DMS 273 (cell line): ENCODE measurements around the gene MZB1.
A peak's percentile ranks its signal among the peaks of the same experiment; 100 is the strongest.
"Not testable (repeated sequence)": the region's sequence is repeated elsewhere in the genome, so short reads cannot be mapped to it uniquely, and the experiment has no call there.

ENCODE experiments used
- DNase-seq: peaks from one replicate; lab custom pipeline; 2025; ENCODE audit not compliant: unreplicated experiment; lab: John Stamatoyannopoulos, UW

MZB1 gene

DNA sequence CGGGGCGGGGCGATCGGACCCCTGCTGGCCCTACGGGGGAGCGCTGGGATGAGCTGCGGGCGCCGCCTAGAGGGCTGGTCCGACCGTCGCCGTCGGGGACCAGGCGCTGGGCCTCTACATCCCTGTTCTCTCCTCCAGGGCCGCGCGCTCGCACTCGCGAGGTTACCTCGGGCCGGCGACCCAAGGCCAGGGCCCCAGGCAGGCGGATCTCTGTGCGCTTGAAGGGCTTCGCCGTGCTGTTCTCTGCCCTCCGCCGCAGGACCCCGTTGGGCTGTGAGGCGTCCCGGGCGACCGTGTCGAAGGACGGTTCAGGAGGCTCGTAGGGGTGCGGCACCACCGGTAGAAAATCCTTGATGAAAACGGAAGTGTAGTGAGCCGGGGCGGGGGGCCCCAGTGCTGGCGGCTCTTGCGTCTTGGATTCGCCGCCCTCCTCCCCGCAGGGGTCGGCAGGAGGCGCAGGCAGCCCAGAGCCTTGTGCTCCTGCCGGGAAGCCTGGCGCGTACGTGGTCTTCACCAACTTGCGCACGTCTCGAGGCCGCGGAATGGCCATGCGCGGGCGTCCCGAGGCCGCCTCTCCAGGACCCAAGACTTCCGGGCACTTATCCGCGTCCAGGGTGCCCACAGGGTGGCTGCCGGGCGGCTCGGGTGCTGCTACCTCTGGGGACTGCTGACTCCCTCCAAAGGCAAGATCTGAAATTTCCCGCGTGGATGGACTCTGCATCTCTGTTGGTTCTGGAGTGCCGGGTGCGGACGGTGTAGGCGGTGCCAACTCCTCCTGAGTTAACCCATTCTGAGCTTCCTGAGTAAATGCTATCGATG, 3.2 kb upstream of the MZB1 start:
- peak; percentile 77 for DNase-seq

DNA sequence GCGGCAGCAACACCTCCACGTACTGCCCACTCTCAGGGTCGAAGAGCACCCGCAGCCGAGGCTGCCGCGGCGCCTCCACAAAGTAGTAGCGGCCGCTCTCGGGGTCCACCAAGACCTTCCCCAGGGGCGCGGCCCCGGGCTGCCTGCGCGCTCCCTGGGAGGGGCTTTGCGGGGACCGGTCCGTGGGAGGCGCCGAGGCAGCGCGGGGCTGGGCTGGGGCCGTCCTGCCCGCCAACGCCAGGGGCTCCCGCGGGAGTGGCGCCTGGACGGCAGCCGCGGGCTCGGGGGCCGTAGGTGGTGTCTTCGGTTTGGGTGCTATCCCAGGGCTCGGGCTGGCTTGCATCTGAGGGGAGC, 2.6 kb upstream of the MZB1 start:
- DNase-seq, result no peak

DNA sequence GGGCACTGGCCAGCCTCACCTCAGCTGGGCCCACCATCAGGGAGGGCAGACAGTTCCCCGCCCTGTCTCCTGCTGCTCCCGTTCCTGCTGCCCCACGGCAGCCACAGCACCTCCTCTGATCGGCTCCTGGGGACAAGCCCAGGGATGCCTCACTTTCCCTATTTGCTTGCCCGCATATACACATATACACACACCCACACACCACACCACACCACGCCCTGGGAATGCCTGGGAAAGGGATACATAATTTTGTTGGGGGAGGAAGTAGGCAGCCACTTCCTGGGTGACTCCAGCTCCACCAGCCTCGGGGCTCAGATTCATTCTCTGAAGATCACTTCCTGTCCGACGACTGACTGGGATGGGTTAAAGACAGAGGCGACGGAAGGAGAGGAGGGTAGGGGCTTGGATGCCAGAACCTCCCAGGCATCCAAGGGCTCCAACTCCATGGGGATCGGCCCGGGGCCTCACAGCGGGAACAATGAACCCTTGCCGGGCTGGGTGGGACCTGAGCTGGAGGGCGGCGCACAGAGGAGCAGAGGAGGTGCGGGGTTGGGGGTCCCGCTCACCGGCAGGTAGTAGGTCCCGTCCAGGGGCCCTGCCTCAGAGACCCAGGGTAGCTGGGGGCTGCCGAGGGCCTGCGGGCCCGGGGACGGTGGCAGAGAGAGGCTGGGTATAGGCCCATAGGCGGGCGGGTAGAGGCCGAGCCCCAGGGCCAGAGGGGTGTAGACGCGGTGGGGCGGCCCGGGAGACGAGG, 2.0 kb upstream of the MZB1 start:
- DNase-seq, result no peak

DNA sequence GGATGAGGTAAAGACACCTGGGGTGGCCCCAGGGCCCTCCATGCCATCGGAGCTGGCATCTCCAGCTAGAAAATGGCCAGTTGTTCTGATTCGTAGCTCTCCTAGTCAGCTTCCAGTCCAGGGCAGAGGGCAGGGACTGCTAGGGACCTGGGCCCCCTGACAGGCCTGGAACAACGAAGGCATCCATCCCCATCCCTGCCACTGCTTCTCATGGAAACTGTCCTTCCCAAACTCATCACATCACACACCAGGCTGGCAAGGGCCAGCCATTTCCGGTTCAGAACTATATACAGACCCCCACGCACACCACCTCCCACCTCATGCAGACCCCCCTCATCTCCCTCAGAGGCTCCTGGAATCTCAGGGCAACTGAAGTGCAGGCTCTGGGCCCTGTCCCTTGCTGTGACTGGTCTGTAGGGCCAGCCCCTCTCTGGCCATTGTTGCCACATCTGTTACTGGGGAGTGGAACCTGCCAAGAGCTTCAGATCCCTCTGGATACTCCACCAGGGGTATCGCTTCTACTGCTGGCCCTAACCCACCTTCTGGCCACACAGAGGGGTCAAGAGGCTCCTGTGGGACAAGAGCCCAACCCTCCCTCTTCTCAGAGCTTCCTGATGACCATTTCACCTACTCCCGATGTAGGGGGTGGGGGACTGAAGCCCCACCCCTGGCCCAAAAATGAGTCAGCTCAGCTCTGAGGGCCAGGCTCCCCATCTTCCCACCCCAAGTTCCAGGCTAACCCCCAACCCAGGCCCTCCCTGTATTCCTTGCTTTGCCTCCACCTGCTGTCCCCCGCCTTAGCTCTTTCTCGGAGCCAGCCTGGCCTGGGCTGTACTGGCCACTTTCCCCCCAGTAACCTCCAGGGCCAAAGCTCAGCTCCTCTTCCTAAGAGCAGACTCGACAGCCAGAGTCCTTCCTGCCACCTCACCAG, 1.2 kb upstream of the MZB1 start:
- no peak for DNase-seq

DNA sequence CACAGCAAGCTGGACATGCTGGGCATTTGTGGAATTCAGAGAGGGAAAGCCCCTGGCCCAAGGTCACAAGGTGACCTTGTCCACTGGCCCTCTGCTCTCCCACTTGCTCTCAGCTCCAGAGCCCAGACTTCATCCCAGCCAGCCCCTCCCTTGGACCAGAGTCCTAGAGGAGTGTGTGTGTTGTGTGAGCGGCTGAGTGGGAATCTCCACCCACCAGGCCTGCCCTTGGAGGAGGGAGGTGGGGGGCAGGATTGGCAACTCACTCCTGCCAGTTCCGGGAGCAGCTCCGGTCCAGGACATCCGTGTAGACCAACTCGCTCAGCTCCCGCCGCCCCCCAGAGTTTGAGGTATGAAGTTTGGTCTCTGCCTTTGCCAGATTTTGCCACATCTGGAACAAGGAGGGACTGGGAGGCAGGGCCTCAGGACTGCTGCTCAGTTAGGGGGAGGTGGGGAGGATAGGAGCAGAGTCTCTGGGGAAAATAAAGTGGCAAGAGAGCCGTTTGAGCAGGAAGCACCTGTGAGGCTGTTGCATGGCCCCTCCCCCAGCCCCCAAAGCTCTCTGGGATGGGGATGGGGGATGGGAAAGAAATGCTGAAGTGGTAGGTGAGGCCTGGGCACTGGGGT, 1.4 kb downstream of the MZB1 start:
- DNase-seq, result peak; percentile 38

DNA sequence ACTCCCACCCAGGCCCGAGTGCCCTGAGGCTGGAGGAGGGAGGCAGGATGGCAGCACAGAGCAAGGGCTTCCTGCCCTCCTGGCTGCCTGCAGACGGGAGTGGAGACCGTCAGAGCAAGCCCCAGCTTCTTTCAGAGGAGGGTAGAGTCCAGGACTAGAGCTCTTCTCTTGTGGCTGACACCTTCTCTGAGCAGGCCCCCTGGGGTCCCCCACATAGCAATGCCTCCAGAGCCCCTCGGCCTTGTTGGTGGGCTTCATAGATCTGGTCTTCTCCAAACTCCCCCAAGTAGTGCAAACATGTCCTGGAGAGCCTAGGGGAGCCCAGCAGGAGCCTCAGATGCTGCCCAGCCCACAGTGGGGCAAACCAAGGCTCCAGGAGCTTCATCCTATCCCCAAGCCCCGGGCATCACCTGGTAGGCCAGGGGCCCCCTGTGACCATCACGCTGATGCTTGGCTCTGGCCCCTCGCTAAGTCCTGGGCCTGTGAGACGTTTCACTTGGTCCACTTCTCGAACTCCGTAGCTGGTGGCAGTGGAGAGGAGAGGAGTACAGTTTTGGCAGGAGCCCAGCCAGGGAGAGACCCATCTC, 2.0 kb downstream of the MZB1 start:
- no peak for DNase-seq

DNA sequence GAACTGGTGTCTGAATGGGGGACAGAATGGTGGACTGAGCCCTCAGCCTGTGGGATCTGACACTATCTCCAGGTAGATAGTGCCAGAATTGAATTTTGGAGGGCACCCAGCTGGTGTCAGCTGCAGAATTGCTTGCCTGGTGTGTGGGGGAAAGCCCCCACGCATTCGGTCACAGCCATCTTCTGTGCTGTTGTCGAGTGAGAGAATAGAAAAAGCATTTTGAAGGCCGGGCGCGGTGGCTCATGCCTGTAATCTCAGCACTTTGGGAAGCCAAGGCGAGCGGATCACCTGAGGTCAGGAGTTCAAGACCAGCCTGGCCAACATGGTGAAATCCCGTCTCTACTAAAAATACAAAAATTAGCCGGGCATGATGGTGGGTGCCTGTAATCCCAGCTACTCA, 2.8 kb downstream of the MZB1 start:
- not testable (repeated sequence) for DNase-seq

DNA sequence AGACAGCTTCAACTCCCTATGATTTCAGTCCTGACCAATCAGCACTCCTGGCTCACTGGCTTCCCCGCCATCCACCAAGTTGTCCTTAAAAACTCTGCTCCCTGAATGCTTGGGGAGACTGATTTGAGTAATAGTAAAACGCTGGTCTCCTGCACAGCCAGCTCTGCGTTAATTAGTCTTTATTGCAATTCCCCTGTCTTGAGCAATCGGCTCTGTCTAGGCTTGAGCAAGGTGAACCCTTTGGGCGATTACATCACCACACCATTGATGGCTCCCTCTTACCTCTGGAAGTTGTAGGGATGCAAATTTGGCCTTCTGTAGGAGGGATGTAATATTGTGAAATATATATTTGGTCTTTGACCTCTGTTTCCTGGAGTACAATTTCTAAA, 3.7 kb downstream of the MZB1 start:
- no peak for DNase-seq

DNA sequence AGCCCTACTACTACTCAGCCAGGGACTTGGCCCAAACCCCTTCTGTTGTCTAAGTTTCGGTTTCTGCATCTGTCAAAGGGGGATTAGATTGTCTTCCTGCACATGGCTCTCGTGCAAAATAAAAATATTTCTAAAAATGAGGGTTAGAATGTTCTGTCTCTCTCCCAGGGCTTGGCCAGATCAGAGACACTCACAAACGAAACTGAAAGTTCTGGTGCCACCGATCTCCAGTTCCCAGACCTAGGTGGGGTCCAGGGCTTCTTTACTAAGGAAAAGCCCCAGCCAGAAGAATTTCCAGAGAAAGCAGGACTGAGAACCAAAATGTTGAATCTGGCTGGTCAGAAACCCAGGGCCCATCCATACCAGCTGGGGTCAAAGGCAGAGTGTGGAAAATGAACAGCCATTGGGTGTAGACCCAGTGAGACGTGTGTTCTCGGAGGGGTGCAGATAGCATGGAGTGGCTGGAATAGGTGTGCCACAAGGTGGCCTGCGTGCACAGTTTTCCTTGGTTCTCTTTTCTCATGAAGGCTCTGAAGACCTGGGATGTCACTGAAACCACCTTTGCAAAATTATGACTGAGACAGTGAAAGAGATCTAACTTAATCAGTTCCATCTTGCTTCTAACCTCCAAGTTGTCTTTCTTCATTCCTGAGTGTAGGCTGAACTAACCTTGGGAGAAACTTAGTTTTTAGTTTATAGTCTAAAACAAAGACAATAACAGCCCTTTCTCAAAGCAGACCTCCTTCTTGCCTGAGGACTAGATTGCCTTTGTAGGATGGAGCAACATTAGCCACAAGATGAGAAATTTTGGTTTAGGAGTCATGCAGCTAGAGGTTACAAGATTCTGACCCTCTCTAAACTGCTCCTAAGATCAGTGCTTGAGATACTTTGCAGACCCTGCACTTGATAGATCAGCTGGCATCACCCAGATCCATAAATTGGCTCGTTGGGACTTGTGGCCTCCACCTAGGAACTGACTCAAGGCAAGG, 4.4 kb downstream of the MZB1 start:
- no peak for DNase-seq

DNA sequence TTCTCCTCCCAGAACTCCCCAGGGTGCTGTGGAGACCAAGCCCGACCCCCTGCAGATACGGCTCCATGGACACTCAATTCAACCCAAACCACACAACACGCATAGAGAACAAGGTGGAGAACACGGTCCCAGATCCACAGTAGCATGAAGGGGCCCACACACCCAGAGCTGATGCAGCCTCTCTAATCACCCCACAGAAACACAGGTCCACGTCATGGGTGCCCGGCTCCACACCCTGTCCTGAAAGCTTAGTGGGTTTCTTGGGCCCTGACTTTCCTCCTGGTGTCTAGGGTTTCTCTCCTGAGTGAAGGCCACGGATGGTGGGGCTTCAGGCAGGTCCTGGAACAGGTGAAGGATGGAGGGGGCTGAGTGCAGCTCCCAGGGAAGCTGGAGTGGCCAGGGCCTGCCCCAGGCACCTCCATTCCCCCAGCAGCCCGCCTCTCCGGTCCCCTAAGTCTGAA, 5.1 kb downstream of the MZB1 start:
- DNase-seq, result no peak

DNA sequence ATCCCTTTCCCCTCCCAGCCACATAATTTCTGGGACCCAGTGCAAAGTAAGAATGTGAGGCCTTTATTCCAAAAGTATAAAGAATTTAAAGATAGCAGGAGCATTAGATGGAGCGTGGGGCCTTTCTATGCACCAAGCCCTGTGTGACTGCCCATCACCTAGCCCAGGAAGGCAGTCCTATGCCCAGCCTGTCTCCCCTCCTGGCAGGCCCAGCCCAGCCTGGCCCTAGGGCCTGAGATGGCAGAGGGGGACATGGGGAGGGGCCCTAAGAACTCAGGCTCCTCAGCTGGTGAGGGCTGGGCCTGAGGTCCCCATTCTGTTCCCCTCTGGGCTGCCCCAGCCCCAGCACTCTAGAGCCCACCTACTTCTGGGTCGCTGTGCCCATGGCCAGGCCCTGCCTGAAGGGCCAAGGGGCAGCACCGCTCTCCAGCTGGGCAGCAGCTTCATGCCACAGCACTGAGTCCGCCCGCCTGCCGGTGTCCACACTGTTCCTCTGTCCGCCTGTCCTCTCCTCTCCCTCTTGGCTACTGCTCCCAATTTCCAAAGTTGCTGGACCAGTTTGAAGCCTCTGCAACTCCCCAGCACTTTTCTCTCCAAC, 5.6 kb downstream of the MZB1 start:
- DNase-seq, result no peak

DNA sequence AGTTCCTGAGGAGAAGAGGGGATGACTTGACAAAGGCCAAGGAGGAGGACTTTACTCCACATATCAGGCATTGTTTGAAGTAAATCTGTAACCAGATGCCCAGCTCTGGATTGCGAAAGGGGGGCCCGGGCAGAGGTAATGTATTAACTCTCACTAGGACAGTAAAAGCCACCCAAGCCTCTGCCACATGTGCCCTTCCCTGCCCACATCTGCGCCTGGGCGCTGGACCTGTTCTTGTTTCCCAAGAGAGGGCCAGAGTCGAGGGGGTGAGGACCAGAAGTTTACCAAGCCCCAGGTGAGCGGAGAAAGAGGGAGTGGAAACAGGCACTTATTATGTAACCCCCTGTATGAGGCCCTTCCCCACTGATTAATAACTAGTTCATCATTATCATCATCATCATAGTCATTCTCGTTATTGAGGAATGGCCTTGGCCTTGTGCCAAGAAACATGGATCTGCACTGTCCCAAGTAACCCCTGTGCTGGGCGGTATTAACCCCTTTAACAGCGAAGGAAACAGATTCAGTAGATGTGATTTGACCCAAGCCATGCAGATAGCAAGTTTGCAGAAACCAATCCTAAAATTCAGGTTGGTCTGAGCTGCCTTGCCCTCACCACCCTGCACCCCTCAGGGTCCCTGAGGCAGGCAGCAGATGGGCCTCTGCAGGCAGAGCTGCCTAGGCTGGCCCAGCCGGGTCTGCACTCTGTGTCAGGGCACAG, 6.3 kb downstream of the MZB1 start, which contains the start of gene SLC23A1:
Gene SLC23A1 (minus strand): TSS at position 23 of the 718 bp plus-strand sequence. CDS start 44 bp downstream, outside the sequence.
- DNase-seq, result peak; percentile 77

DNA sequence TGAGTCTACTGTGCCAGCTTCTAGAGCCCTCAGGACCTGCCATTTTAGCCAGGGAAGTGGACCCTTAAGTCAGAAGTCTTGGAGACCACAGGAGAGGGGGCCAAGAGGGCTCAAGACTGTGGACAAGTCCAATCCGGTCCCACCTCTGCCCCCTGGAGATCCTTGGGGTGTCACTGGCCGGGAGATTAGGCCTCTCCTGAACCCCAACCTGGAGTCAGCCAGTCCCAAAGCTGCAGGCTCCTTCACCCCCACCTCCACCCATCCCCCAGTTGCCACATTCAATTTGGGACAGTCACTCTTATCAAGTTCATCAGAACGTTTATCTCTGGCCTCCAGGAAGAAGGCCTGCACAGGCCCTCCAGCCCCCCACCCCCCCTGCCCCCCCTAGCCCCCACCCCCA, 6.9 kb downstream of the MZB1 start:
- DNase-seq, result no peak

DNA sequence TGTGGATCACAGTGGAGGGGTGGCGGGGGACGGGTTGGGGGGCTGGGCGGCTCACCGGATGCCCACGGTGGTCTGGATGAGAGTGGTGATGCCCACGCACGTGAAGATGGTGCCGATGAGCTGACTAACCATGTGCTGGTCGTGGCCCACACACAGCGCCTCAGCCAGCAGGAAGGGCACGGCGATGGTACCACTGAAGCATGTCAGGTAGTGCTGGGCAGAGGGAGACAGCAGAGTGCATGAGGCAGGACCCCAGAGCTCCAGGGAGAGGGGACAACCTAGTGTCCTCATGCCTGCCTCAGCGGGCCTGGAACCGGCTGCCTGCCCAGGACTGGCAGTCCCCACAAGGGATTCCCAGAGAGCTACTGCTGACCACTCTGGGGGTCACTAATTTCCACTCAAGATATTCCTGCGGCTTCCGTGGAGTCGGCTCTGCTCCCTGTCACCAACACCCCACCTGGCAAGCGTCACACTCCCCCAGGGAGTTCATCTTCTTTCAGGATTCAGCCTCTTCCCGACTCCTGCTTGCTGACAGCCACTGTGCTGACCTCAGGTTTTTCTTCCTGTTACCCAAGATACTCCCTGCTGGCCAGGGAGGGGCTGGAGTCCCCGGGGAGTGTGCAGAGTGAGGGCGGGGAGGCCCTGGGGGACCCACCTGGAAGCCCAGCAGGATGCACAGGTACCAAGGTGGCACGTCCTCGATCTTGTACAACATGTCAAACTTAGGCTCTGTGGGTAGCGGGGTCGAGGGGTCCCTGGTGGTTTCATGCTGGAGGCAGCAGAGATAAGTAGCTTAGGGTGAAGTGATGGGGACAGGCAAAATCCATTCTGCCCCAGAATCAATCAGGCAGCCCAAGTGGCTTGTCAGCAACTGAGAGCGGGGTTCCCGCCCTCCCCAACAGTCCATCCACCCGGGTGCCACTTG, 7.6 kb downstream of the MZB1 start:
- DNase-seq, result no peak

DNA sequence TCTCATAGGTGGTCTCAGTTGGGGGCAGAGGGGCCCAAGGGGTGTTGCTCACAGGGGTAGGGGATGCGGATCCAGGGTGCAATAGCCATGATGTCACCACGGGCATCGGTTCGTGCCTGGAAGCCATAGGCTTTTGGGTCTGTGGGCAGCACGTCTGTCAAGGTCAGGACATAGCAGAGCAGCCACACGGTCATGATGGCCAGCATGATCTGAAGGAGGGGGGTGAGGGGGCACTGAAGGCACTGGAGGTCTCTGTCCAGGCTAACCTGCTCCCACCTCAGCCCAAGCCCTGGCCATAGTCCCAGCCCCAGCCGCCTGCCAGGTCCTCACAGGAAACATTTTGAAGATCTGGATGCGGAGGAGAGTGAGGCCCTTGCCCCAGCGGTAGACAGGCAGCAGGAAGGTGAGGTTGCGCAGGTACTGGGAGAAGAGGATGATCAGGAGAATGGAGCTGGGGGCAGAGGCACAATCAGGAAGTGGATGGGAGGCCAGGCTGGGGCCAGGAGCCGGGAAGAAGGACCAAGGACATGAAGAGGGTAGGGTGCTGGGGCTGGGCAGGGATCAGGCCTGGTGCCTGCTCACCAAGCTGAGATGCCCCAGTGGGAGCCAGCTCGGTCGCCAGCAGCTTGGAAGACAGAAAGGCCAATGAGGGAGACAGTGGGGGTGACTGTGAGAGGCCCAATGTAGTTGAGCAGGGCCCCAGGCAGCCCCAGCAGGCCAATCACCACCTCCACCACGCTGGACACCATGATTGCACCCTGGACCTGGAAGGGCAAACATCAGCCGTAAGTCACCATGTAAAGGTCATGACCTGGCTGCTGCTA, 9.9 kb downstream of the MZB1 start:
- no peak for DNase-seq

DNA sequence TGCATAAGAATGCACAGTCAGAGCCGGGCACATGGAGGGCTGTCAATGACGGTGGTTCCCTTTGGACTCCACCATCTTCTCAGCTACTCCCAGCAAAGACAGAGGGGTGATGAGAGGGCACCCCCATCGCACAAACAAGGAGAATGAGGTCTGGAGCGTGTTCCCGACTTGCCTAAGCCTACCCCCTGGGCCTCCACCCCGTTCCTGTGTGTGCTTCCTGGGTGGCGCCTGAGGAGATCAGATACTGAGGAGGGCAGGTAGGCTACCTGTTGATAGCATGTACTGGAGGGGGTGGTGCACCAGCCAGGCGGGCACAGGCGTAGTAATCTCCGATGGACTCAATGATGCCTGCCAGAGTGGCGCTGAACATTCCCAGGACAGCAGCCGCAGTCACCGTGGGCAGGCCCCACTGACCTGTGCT, 10.8 kb downstream of the MZB1 start:
- DNase-seq, result no peak
